Ovary (tissue), 3 donors: ENCODE data around the gene CATSPER4.

ENCODE experiments used
- POLR2A ChIP-seq: fragments of 450-650 bp; IDR thresholded peaks from one replicate; pipeline ENCODE4 v1.6.1; 2017; ENCODE audit warnings: antibody characterized with exemption, mild to moderate bottlenecking, moderate library complexity
- TF ChIP-seq, protein P1 (sequence below), 3 donors: fragments of 450-650 bp in 2 of 3; fragments of 200-600 bp in 1 of 3; IDR thresholded peaks; one replicate each; pipeline versions ENCODE4 v1.5.1 to v1.8.0; 2016 to 2022; ENCODE audit warnings: antibody characterized with exemption in 3 of 3, mild to moderate bottlenecking in 1 of 3
- donor health status: DM: no; HTN: no; CAD: no.

DNA sequence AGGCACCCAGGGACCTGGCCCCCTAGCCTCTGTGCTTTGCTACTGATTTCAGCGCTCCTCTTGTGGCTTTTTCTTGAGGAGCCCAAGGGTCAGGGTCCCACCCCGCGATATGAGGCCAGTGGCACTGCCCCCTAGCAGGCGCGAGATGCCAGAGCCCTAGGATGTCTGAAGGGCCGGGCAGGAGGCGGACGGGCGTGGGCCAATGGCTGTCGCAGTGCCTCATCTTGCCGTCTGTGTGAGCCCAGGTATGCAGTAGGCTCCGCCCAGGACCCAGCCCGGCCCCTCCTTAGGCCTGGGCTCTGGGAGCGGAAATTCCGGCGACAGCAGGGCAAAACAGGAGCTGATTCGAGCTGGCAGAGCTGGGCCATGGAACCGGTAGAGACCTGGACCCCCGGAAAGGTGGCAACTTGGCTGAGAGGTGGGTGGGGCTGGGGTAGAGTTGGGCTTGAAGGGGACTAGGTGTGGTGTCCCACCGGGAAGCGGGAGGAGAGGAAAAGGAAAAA, 13.2 kb upstream of the CATSPER4 start, which contains the start of gene CNKSR1:
- TF ChIP-seq, protein P1, sequence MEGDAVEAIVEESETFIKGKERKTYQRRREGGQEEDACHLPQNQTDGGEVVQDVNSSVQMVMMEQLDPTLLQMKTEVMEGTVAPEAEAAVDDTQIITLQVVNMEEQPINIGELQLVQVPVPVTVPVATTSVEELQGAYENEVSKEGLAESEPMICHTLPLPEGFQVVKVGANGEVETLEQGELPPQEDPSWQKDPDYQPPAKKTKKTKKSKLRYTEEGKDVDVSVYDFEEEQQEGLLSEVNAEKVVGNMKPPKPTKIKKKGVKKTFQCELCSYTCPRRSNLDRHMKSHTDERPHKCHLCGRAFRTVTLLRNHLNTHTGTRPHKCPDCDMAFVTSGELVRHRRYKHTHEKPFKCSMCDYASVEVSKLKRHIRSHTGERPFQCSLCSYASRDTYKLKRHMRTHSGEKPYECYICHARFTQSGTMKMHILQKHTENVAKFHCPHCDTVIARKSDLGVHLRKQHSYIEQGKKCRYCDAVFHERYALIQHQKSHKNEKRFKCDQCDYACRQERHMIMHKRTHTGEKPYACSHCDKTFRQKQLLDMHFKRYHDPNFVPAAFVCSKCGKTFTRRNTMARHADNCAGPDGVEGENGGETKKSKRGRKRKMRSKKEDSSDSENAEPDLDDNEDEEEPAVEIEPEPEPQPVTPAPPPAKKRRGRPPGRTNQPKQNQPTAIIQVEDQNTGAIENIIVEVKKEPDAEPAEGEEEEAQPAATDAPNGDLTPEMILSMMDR (IDR thresholded peaks at IDR 0.05): no peak
- no peak for TF ChIP-seq POLR2A
